ENCODE data around the gene ARVCF. TPM values are rescaled to one million over a fixed set of nuclear protein-coding genes. Genes with fewer than 3 reads are reported as not detected.

ARVCF gene
- total and polyA plus RNA-seq, 2 experiments from 2014 or later = 1.1 to 4.0 TPM

DNA sequence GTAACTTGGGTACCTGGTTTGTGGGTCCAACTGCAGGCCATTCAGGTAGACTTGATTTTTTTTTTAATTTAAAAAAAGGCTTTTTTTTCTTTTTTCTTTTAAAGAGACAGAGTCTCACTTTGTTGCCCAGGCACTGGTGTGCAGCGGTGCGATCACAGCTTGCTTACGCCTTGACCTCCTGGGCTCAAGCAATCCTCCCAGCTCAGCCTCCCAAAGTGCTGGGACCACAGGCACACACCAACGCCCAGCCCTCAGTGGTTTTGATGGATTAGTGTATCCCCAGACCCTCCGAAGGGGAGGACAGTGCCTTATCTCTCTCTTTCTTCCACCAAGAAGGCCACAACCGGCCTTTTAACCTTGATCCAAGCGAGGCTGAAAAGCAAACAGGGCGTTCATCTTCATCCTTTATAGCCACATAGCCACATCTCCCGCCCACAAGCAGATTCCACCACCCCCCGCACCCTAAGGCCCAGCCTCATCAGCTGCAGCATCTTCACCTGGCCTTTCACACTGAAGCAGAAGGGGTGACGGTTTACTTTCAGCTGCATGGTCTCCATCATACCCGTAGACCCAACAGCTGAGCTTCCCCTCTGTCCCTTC, 92.6 kb downstream of the ARVCF start:
- Histone ChIP-seq H3K4me3 (no peak overlapping the region), H3K79me2 (ENCODE audit: insufficient read depth) (no peaks in the 10 kb centered on the region), H3K9ac (no peak overlapping the region), H3K9me3 (ENCODE audit: low read depth) (no peaks in the 10 kb centered on the region), H3K4me2 (ENCODE audit: unreplicated experiment) (no peak overlapping the region), H3K27ac (no peak overlapping the region), H3K36me3 (ENCODE audit: low read depth) (no peaks in the 10 kb centered on the region), H3K4me1 (ENCODE audit: insufficient read depth) (no peaks in the 10 kb centered on the region), H4K20me1 (ENCODE audit: insufficient read depth) (no peaks in the 10 kb centered on the region), H3F3A (ENCODE audit: insufficient read depth) (no peaks in the 10 kb centered on the region), H3K9me2 (ENCODE audit: insufficient read depth) (no peaks in the 10 kb centered on the region), H3K27me3 (replicated peaks; ENCODE audit: insufficient read depth) (no peaks in the 10 kb centered on the region), H2AFZ (no peak overlapping the region)
- 92 to 94% methylated on average over 12 of the region's 12 CpGs for WGBS, 2 experiments (ENCODE audit: low coverage in 1 of 2, low lambda C conversion rate in 2 of 2, missing lambda C conversion rate in 2 of 2)
- TF ChIP-seq EZH2 (IDR thresholded peaks at IDR 0.05; ENCODE audit: insufficient read depth, poor library complexity, severe bottlenecking) = no peak
- no peak for TF ChIP-seq EZH2phosphoT487 (IDR thresholded peaks at IDR 0.05; ENCODE audit: insufficient read depth, low read depth)
- in situ Hi-C loops (cut with MboI) = no loop called here
- DNase-seq = no peak

DNA sequence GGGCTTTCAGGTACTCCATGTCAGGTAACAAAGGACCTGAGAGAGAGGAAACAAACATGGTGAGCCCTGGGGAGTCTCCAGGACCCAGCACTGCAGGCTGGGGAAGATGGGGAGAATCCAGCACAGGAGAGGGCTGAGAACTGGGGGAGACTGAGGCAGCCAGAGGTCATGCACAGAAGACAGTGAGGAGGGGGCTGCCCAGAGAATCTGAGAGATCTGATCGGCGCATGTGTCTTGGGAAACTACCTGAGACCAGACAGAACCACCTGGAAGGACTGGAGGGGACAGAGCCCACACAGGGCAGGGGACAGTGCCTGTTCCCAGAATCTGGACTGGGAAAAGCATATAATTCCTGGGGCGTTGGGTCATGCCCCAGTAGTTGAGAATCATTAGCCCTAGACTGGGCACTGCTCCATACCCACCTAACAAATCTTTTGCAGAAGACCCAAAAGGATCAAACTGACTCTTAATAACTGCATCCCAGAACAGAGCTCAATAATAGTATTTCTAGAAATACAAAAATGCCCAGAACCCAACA, 95.0 kb downstream of the ARVCF start:
- no peak overlapping the region for H3K27ac ChIP-seq
- H3K9ac ChIP-seq = no peak overlapping the region
- TF ChIP-seq EZH2 (IDR thresholded peaks at IDR 0.05; ENCODE audit: insufficient read depth, poor library complexity, severe bottlenecking) = no peak
- TF ChIP-seq EZH2phosphoT487 (IDR thresholded peaks at IDR 0.05; ENCODE audit: insufficient read depth, low read depth) = no peak
- H3K4me1 ChIP-seq (ENCODE audit: insufficient read depth) = no peaks in the 10 kb centered on the region
- H3K9me2 ChIP-seq (ENCODE audit: insufficient read depth) = no peaks in the 10 kb centered on the region
- no peaks in the 10 kb centered on the region for H3K79me2 ChIP-seq (ENCODE audit: insufficient read depth)
- no peaks in the 10 kb centered on the region for H3K27me3 ChIP-seq (replicated peaks; ENCODE audit: insufficient read depth)
- no peak overlapping the region for H3K4me3 ChIP-seq
- H3K4me2 ChIP-seq (ENCODE audit: unreplicated experiment) = no peak overlapping the region
- DNase-seq = no peak
- WGBS, 2 experiments (ENCODE audit: low coverage in 1 of 2, low lambda C conversion rate in 2 of 2, missing lambda C conversion rate in 2 of 2) = 78 to 85% methylated on average over 3 of the region's 3 CpGs
- in situ Hi-C loops (cut with MboI) = no loop called here
- no peaks in the 10 kb centered on the region for H3F3A ChIP-seq (ENCODE audit: insufficient read depth)
- H3K9me3 ChIP-seq (ENCODE audit: low read depth) = no peaks in the 10 kb centered on the region
- H3K36me3 ChIP-seq (ENCODE audit: low read depth) = no peaks in the 10 kb centered on the region
- H4K20me1 ChIP-seq (ENCODE audit: insufficient read depth) = no peaks in the 10 kb centered on the region
- H2AFZ ChIP-seq = no peak overlapping the region

MicroRNA genes within 50 kb of the gene (microRNA counts, 767-probe panel; counts per million panel counts)
- 447 counts per million, percentile 86 among the panel's probes with 10 or more counts for microRNA hsa-miR-185-5p

Small RNA genes within 50 kb of the gene (microRNA-seq; reads per million reads assigned to microRNA genes)
- gene MIR185 (ENCODE audit: borderline number of aligned reads) (698 reads per million, percentile 71 among the genes with 10 or more reads in this experiment), gene MIR4761 (ENCODE audit: borderline number of aligned reads) (not detected)

Small RNA genes within 50 kb of the gene (small RNA-seq; reads per million reads assigned to genes)
- gene MIR185 (ENCODE audit: low read depth, low replicate concordance) = 0.37 reads per million

Other genes with a start within 250 kb of the ARVCF start
- 16.5 and 22.5 TPM in 2 replicates for gene GNB1L, start 161.9 kb downstream of the ARVCF start, total RNA-seq (2014; rRNA removed; shearing (Covaris generic))
- 13.6 and 14.3 TPM in 2 replicates for gene GNB1L, start 161.9 kb downstream of the ARVCF start, polyA plus RNA-seq (2016; fragmentation: Nextera tagmentation; extraction: Ambion mirVana)
- 11.9 and 14.2 TPM in 2 replicates for gene RTL10, start 161.9 kb downstream of the ARVCF start, total RNA-seq (2014; rRNA removed; shearing (Covaris generic))
- gene RTL10, start 161.9 kb downstream of the ARVCF start, polyA plus RNA-seq (2016; fragmentation: Nextera tagmentation; extraction: Ambion mirVana) = 22.8 and 23.8 TPM in 2 replicates
- 423 and 490 TPM in 2 replicates for gene COMT, start 75.1 kb downstream of the ARVCF start, total RNA-seq (2014; rRNA removed; shearing (Covaris generic))
- gene COMT, start 75.1 kb downstream of the ARVCF start, polyA plus RNA-seq (2016; fragmentation: Nextera tagmentation; extraction: Ambion mirVana) = 508 and 537 TPM in 2 replicates
- gene TXNRD2, start 75.0 kb downstream of the ARVCF start, total RNA-seq (2014; rRNA removed; shearing (Covaris generic)) = 20.1 and 38.4 TPM in 2 replicates
- gene TXNRD2, start 75.0 kb downstream of the ARVCF start, polyA plus RNA-seq (2016; fragmentation: Nextera tagmentation; extraction: Ambion mirVana) = 24.8 and 25.7 TPM in 2 replicates
- 41.9 and 45.0 TPM in 2 replicates for gene TANGO2, start 4.3 kb upstream of the ARVCF start, total RNA-seq (2014; rRNA removed; shearing (Covaris generic))
- gene TANGO2, start 4.3 kb upstream of the ARVCF start, polyA plus RNA-seq (2016; fragmentation: Nextera tagmentation; extraction: Ambion mirVana) = 27.3 and 33.5 TPM in 2 replicates
- 24.9 and 28.7 TPM in 2 replicates for gene DGCR8, start 63.4 kb upstream of the ARVCF start, total RNA-seq (2014; rRNA removed; shearing (Covaris generic))
- 14.0 and 14.2 TPM in 2 replicates for gene DGCR8, start 63.4 kb upstream of the ARVCF start, polyA plus RNA-seq (2016; fragmentation: Nextera tagmentation; extraction: Ambion mirVana)
- gene RANBP1, start 99.3 kb upstream of the ARVCF start, total RNA-seq (2014; rRNA removed; shearing (Covaris generic)) = 195 and 233 TPM in 2 replicates
- gene RANBP1, start 99.3 kb upstream of the ARVCF start, polyA plus RNA-seq (2016; fragmentation: Nextera tagmentation; extraction: Ambion mirVana) = 252 and 253 TPM in 2 replicates
- gene TRMT2A, start 100.4 kb upstream of the ARVCF start, total RNA-seq (2014; rRNA removed; shearing (Covaris generic)) = 72.0 and 79.0 TPM in 2 replicates
- gene TRMT2A, start 100.4 kb upstream of the ARVCF start, polyA plus RNA-seq (2016; fragmentation: Nextera tagmentation; extraction: Ambion mirVana) = 38.1 and 42.2 TPM in 2 replicates
- gene ZDHHC8, start 115.0 kb upstream of the ARVCF start, total RNA-seq (2014; rRNA removed; shearing (Covaris generic)) = 18.7 and 22.8 TPM in 2 replicates
- 13.0 and 16.1 TPM in 2 replicates for gene ZDHHC8, start 115.0 kb upstream of the ARVCF start, polyA plus RNA-seq (2016; fragmentation: Nextera tagmentation; extraction: Ambion mirVana)
- 0.76 and 1.8 TPM in 2 replicates for gene CCDC188, start 134.2 kb upstream of the ARVCF start, total RNA-seq (2014; rRNA removed; shearing (Covaris generic))
- 1.2 TPM in 2 replicates for gene CCDC188, start 134.2 kb upstream of the ARVCF start, polyA plus RNA-seq (2016; fragmentation: Nextera tagmentation; extraction: Ambion mirVana)